ES-I3 (cell line): ENCODE results near the gene MED9.
"Not testable (repeated sequence)": the region's sequence is repeated elsewhere in the genome, so short reads cannot be mapped to it uniquely, and the experiment has no call there.

ENCODE experiments used
- H3K36me3 ChIP-seq: 2 replicates; pipeline ENCODE4 v1.6.1; 2013; ENCODE audit warnings: mild to moderate bottlenecking, low read length, control low read depth, moderate library complexity; ENCODE audit not compliant: insufficient read depth
- H3K4me1 ChIP-seq: 2 replicates; pipeline ENCODE4 v1.6.1; 2013; ENCODE audit warnings: mild to moderate bottlenecking, control low read depth, low read length; ENCODE audit not compliant: insufficient read depth
- H3K9ac ChIP-seq: 2 replicates; pipeline ENCODE4 v1.6.1; 2013; ENCODE audit warnings: low read depth, mild to moderate bottlenecking, low read length, moderate library complexity
- H3K9me3 ChIP-seq: 2 replicates; pipeline ENCODE4 v1.6.1; 2013; ENCODE audit warnings: mild to moderate bottlenecking, low read length, moderate library complexity; ENCODE audit not compliant: control insufficient read depth, insufficient read depth

Gene MED9

DNA sequence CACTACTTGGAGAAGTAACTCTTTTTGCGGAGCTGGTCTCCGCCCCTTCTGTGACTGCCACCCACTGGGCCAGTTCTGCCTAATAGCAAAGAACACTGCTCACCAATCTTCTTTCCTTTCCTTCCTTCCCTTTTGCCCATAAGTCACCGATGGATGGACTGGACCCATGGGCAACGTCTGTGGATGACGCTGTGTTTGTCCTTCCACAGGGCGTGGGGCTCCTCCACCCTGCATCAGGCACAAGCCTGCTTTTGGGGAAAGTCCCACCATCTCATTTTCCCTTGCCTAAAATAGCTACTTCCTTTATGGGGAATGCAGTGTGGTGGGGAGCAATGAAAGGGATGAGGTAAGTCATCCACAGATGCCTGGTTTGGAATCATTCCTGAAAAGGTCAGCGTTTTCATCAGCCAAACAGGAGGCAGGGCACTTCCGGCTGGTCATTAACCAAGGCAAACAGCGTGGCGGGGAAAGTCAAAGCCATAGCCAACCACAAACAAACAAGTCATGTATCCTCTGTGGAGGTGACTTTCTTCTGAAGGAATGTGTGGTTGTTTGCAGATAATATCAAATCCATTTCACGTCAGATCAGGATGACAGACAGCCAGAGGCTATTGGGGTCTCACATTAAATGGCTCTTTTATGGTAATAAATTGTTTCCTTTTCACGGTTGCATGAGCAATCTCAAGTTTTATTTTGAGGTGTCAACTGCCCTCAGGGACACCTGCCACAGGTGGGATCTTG is 30.7 kb upstream of the MED9 start:
- H3K9me3 ChIP-seq: no peaks in the 10 kb centered on the region
- no peak overlapping the region for H3K9ac ChIP-seq
- H3K4me1 ChIP-seq: peaks cover 17% of the 10 kb centered on the region; the same call in 1 of the 2 replicates
- no peaks in the 10 kb centered on the region for H3K36me3 ChIP-seq

GRCh38 chr17:17446666-17447155 is 30.1 kb upstream of the MED9 start:
- Histone ChIP-seq H3K9me3 (no peaks in the 10 kb centered on the region), H3K36me3 (no peaks in the 10 kb centered on the region), H3K9ac (no peak overlapping the region), H3K4me1 (peaks cover 14% of the 10 kb centered on the region; the same call in 1 of the 2 replicates)

DNA sequence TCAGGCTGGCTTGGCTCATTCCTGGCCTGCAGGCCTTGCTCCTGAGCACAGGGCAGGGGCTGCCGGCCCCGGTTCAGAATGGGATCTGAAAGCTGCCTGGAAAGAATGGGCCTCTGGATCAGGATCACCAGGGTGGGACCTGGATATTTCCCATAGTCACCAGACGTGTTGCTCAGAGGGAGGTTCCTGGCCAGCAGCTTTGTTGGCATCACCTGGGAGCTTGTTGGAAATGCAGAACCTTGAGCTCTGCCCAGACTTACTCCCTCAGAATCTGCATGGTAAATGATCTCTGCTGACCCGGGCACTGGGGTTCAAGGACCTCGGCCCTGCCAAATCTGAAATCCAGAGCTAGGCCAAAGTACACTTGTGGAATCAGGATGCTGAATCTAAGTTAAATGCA is 29.5 kb upstream of the MED9 start:
- H3K4me1 ChIP-seq: peaks cover 14% of the 10 kb centered on the region; the same call in 1 of the 2 replicates
- H3K9me3 ChIP-seq: no peaks in the 10 kb centered on the region
- H3K36me3 ChIP-seq: no peaks in the 10 kb centered on the region
- no peak overlapping the region for H3K9ac ChIP-seq

- peaks cover 14% of the 10 kb centered on the region; the same call in 1 of the 2 replicates for H3K4me1 ChIP-seq
- no peaks in the 10 kb centered on the region for H3K36me3 ChIP-seq
- H3K9ac ChIP-seq: no peak overlapping the region
Measured at GRCh38 chr17:17448076-17448475, 28.7 kb upstream of the MED9 start.

DNA sequence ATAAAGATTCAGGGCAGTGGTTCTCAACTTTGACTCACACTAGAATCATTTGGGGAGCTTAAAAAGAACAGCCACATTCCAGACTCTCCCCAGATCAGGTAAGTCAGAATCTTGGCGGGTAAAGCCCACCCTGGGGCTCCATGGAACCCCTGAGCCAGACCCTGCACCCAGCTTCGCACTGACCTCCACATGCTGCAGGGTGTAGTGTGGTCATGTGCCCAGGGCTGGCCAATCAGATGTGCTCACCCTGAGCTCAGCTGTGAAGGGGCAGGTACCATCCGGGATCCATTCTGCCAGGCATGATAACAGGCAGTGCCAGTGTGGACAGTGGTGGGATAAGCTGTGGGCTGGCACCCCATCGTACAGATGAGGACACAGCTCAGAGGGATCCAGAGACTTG is 28.1 kb upstream of the MED9 start:
- Histone ChIP-seq H3K9me3 (no peaks in the 10 kb centered on the region), H3K4me1 (peaks cover 14% of the 10 kb centered on the region; the same call in 1 of the 2 replicates), H3K9ac (no peak overlapping the region), H3K36me3 (no peaks in the 10 kb centered on the region)

More at GRCh38 chr17:17448076-17448475, 28.7 kb upstream of the MED9 start:
- H3K9me3 ChIP-seq: no peaks in the 10 kb centered on the region

DNA sequence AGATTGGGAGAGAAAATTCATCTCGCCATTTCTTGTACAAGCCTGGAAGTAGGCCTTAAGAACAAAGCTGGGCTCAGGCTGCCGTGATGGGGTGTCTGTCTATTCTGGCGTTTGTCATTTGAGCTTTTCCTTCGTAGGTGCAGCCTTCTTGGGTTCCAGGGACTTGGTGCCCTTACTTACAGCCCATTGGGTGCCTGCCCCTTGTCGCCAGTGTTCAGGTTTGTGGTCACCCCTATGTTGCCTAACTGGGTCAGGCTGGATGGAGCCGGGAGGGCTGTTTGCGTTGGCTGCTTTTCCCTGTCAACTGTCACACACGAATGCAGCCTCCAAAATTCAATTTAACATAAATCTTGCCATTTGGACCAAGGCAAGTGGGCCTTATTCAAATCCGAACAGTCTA is 23.7 kb upstream of the MED9 start:
- Histone ChIP-seq H3K9me3 (no peaks in the 10 kb centered on the region; the same call in 1 of the 2 replicates), H3K36me3 (no peaks in the 10 kb centered on the region), H3K4me1 (no peaks in the 10 kb centered on the region), H3K9ac (no peak overlapping the region)

DNA sequence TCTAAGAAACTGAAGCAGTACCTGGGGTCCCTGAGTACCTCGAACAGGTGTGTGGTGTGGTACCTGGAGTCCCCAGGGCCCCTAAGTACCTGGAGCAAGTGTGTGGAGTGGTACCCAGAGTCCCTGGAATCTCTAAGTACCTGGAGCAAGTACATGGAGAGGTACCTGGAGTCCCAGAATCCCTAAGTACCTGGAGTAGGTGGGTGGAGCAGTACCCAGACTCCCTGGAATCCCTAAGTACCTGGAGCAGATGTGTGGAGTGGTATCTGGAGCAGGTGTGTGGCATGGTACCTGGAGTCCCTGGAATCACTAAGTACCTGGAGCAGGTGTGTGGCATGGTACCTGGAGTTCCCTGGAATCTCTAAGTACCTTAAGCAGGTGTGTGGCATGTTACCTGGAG is 22.5 kb upstream of the MED9 start:
- Histone ChIP-seq H3K9me3 (no peaks in the 10 kb centered on the region; the same call in 1 of the 2 replicates), H3K9ac (no peak overlapping the region), H3K36me3 (no peaks in the 10 kb centered on the region), H3K4me1 (no peaks in the 10 kb centered on the region)

DNA sequence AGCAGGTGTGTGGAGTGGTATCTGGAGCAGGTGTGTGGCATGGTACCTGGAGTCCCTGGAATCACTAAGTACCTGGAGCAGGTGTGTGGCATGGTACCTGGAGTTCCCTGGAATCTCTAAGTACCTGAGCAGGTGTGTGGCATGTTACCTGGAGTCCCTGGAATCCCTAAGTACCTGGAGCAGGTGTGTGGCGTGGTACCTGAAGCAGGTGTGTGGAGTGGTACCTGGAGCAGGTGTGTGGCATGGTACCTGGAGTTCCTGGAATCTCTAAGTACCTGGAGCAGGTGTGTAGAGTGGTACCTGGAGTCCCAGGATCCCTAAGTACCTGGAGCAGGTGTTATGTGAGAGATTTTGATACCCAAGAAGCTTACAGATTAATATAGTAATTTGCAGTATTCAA is 22.1 kb upstream of the MED9 start:
- not testable (repeated sequence) for H3K9ac ChIP-seq, H3K4me1 ChIP-seq, H3K36me3 ChIP-seq

GRCh38 chr17:17455173-17455572 is 21.6 kb upstream of the MED9 start:
- H3K4me1 ChIP-seq: no peaks in the 10 kb centered on the region

More for the DNA sequence above, 22.1 kb upstream of the MED9 start:
- H3K9me3 ChIP-seq: not testable (repeated sequence)

GRCh38 chr17:17456251-17456650 is 20.5 kb upstream of the MED9 start:
- no peaks in the 10 kb centered on the region for H3K4me1 ChIP-seq

More at GRCh38 chr17:17455173-17455572, 21.6 kb upstream of the MED9 start:
- H3K9me3 ChIP-seq: no peaks in the 10 kb centered on the region; the same call in 1 of the 2 replicates
- H3K36me3 ChIP-seq: no peaks in the 10 kb centered on the region
- H3K9ac ChIP-seq: no peak overlapping the region

GRCh38 chr17:17457680-17458079 is 19.1 kb upstream of the MED9 start:
- Histone ChIP-seq H3K36me3 (no peaks in the 10 kb centered on the region), H3K9me3 (no peaks in the 10 kb centered on the region; the same call in 1 of the 2 replicates), H3K9ac (no peak overlapping the region), H3K4me1 (no peaks in the 10 kb centered on the region)

More at GRCh38 chr17:17456251-17456650, 20.5 kb upstream of the MED9 start:
- no peak overlapping the region for H3K9ac ChIP-seq
- no peaks in the 10 kb centered on the region; the same call in 1 of the 2 replicates for H3K9me3 ChIP-seq
- no peaks in the 10 kb centered on the region for H3K36me3 ChIP-seq

GRCh38 chr17:17460038-17460437 is 16.8 kb upstream of the MED9 start:
- Histone ChIP-seq H3K9ac (no peak overlapping the region), H3K4me1 (no peaks in the 10 kb centered on the region), H3K9me3 (no peaks in the 10 kb centered on the region; the same call in 1 of the 2 replicates), H3K36me3 (no peaks in the 10 kb centered on the region)

DNA sequence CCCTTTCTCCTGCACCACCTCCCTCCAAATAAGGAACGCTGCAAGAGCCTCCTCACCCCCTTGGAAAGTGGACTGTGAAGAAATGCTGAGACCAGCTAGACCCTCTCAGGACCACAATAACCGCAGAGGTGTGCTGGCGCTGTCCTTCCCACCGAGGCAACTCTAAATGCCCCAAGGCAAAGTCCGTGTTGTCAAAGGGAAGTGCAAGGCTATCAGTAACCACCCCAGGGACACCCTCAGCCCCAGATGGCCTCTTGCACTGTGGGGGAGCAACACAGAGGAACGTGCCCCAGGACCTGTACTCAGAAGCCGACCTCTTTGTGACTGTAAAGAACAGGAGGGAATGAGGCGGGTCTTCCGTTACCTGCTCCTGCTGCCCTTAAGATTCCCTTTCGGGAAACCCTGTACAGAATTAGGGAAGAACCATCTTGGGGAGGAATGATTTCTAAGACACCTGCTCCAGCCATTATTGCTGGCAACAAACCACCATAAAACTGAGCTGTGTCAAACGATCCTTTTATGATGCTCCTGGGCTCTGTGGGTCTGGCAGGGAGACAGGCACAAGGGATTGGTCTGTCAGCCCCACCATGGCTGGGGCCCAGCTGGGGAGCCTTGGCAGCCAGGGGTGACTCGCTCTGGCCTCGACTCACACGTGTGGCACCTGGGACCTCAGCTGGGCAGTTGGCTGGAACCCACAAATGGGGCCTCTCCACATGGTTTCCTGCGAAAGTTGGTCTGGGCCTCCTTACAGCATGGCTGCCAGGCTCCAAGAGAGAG is 14.6 kb upstream of the MED9 start:
- Histone ChIP-seq H3K4me1 (no peaks in the 10 kb centered on the region), H3K9me3 (no peaks in the 10 kb centered on the region; the same call in 1 of the 2 replicates), H3K9ac (no peak overlapping the region), H3K36me3 (no peaks in the 10 kb centered on the region)

DNA sequence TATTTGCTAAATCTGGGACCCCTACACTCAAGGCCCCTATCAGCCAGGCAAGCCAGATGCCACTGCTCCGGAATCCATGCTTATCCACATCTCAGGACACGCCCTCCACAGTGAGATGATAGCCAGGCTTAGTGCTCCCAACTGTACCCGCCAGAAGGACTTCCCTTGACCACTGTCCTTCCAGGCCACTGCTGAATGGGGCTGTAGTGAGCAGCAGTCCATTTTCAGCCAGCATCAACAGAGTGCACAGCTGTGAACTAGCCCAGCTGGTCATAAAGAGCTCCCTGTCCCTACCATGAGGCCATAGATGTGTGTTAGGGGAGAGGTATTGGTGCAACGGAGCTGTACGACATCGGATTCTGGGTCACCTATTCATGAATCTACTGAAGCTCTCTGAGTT is 13.0 kb upstream of the MED9 start:
- no peak overlapping the region for H3K9ac ChIP-seq

More for the DNA sequence above, 13.0 kb upstream of the MED9 start:
- H3K36me3 ChIP-seq: no peaks in the 10 kb centered on the region
- no peaks in the 10 kb centered on the region for H3K9me3 ChIP-seq
- no peaks in the 10 kb centered on the region for H3K4me1 ChIP-seq
